Prostate gland (tissue), 2 donors: ENCODE results near the gene TMEM131L. TPM values are rescaled to one million over a fixed set of nuclear protein-coding genes. Genes with fewer than 3 reads are reported as not detected.

ENCODE experiments used
- DNase-seq: peaks from one replicate; pipeline ENCODE4 v3.0.0-alpha.2; 2019; ENCODE audit warnings: low spot score
- H3K27ac ChIP-seq, 2 donors: fragments of 200-600 bp; sonication (generic); 2 replicates each; pipeline ENCODE4 v1.5.1; 2017 to 2019
- H3K27me3 ChIP-seq: fragments of 200-600 bp; sonication (generic); replicated peaks from 2 replicates; pipeline ENCODE4 v1.5.1; 2019; ENCODE audit not compliant: insufficient read depth
- H3K36me3 ChIP-seq, 2 donors: fragments of 200-600 bp; sonication (generic); 1 replicate in 1 of 2; 2 replicates in 1 of 2; pipeline versions ENCODE4 v1.5.1 to v1.8.1; 2017 to 2019
- H3K4me1 ChIP-seq: fragments of 200-600 bp; sonication (generic); replicated peaks from 2 replicates; pipeline ENCODE4 v1.5.1; 2019
- H3K4me3 ChIP-seq, 2 donors: fragments of 200-600 bp; sonication (generic); 2 replicates each; pipeline ENCODE4 v1.5.1; 2017 to 2019
- H3K9me3 ChIP-seq: fragments of 200-600 bp; sonication (generic); 2 replicates; pipeline ENCODE4 v1.5.1; 2017
- CTCF ChIP-seq, 4 experiments: fragments of 200-600 bp in 2 of 4; fragments of 450-650 bp in 2 of 4; sonication (generic) in 2 of 4; IDR thresholded peaks; 1 replicate in 3 of 4; 2 replicates in 1 of 4; pipeline ENCODE4 v1.5.1; 2016 to 2019; ENCODE audit warnings: antibody characterized with exemption in 4 of 4, mild to moderate bottlenecking in 2 of 4, moderate library complexity in 2 of 4
- POLR2A ChIP-seq: fragments of 450-650 bp; IDR thresholded peaks from one replicate; pipeline ENCODE4 v1.6.1; 2016; ENCODE audit warnings: antibody characterized with exemption, mild to moderate bottlenecking
- POLR2AphosphoS5 ChIP-seq: sonication (generic); formaldehyde crosslinking; IDR thresholded peaks from one replicate; pipeline ENCODE4 v1.6.1; 2017; ENCODE audit warnings: antibody characterized with exemption
- WGBS: methylation state at CpG from one replicate; pipeline ENCODE4 v1.1.5; 2018; 5-methylcytosine and 5-hydroxymethylcytosine counted together
- intact Hi-C: fragments of 100-400 bp; cut with DNase I; formaldehyde crosslinking; loops from one replicate; pipeline ENCODE4 v1.14.2; 2022
- total RNA-seq, 2 donors: library from RNA; depleted of rRNA; stranded (reverse); fragments of >200 nt; gene quantifications; one replicate each; pipeline ENCODE4 v1.1.0, GENCODE V29; 2016

The TMEM131L gene
- total RNA-seq, 2 donors from 2014 or later: 9.3 to 12.5 TPM

DNA sequence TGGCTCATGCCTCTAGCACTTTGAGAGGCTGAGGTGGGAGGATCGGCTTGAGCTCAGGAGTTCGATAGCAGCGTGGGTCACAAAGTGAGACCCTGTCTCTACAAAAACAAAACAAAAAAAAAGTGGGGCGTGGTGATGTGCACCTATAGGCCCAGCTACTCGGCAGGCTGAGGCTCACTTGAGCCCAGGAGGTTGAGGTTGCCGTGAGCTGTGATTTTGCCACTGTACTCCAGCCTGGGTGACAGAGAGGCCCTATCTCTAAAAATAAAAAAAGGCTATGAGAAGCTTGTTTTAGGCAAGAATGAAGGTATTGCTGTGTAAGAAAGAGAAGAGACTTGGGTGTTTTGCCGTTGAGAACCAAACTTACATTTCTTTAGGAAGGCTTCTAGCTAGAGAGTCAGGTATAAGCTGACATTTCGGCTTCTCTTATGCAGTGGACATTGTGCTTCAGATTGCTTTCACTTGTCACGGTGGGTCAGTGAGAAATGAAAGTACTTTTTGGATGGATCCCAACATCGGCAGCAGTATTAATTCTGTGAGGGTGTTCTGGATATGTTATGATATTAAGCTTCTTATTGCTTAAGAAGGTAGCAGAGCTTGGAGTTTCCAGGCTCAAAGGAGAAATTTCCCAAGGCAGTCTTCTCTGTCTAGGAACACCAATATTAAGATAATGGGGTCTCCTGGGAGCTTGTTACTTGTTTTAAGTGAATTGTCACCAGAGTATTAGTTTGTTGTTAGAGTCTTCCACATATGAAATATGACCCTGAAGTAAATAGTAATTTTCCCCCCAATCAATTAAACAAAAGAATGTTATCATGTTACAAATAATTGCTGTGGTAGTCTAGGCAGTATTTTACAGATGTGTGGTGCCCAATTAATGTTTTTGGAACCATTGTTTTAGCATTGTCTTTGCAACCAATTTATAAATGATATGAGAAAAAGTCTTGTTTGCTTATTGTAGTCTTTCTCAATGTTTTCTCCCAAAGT is 17.6 kb downstream of the TMEM131L start:
- WGBS: 70% methylated on average over 10 of the region's 10 CpGs
- no peaks in the 10 kb centered on the region for H3K27me3 ChIP-seq
- intact Hi-C loops: loop anchor here (5.0 kb wide), 1 partner anchor 84 kb away; no protein-coding TSS in a partner anchor
- no peaks in the 10 kb centered on the region for H3K9me3 ChIP-seq
- DNase-seq: no peak
- no peak overlapping the region for H3K27ac ChIP-seq
- no peaks in the 10 kb centered on the region for H3K36me3 ChIP-seq
- H3K4me3 ChIP-seq: no peak overlapping the region
- no peaks in the 10 kb centered on the region for H3K4me1 ChIP-seq
- TF ChIP-seq CTCF (IDR thresholded peaks at IDR 0.05) (no peak), POLR2A (no peak), POLR2AphosphoS5 (no peak)

DNA sequence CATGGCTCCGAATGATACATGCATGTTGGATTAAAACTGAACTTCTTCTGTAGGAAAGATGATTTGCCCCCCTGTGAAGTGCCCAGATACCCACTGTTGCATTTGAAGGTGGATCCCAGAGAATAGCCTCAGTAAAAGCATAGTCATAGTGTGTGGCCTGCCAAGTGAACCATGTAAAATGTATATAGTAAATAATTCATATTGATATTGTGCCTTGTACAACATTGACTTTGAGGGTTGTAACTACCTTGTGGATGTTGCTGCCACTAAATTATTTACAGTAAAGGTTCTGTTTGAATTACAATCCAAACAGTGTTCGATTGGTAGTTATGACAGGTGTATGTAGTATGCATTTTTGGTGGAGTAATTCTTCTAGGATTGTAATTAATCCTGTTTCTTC is 19.2 kb downstream of the TMEM131L start:
- TF ChIP-seq POLR2AphosphoS5 (no peak), CTCF (IDR thresholded peaks at IDR 0.05) (no peak), POLR2A (no peak)
- 80% methylated on average over 2 of the region's 2 CpGs for WGBS
- Histone ChIP-seq H3K4me3 (no peak overlapping the region), H3K27ac (peak overlapping the region in 1 of 2 donors; percentile 44), H3K27me3 (no peaks in the 10 kb centered on the region), H3K4me1 (no peaks in the 10 kb centered on the region), H3K36me3 (no peaks in the 10 kb centered on the region), H3K9me3 (no peaks in the 10 kb centered on the region)
- intact Hi-C loops: no loop called here
- no peak for DNase-seq

- no peaks in the 10 kb centered on the region for H3K9me3 ChIP-seq
- WGBS: 85% methylated on average over 5 of the region's 5 CpGs
- H3K27ac ChIP-seq: peak overlapping the region in 1 of 2 donors; percentile 44
- TF ChIP-seq CTCF (IDR thresholded peaks at IDR 0.05) (no peak), POLR2A (no peak), POLR2AphosphoS5 (no peak)
- H3K4me1 ChIP-seq: no peaks in the 10 kb centered on the region
- H3K36me3 ChIP-seq: no peaks in the 10 kb centered on the region
- no peak overlapping the region for H3K4me3 ChIP-seq
- intact Hi-C loops: no loop called here
- no peaks in the 10 kb centered on the region for H3K27me3 ChIP-seq
- DNase-seq: no peak
Observed at GRCh38 chr4:153485860-153486259, 19.7 kb downstream of the TMEM131L start.

GRCh38 chr4:153486281-153487151 is 20.4 kb downstream of the TMEM131L start:
- Histone ChIP-seq H3K4me3 (no peak overlapping the region), H3K27me3 (no peaks in the 10 kb centered on the region), H3K4me1 (no peaks in the 10 kb centered on the region), H3K27ac (peak overlapping the region; percentile 27 to 44), H3K9me3 (no peaks in the 10 kb centered on the region), H3K36me3 (no peaks in the 10 kb centered on the region)
- intact Hi-C loops: no loop called here
- TF ChIP-seq POLR2AphosphoS5 (peak; percentile 83), POLR2A (no peak), CTCF (IDR thresholded peaks at IDR 0.05) (no peak)
- 59% methylated on average over 14 of the region's 14 CpGs for WGBS
- peak; percentile 78 for DNase-seq
